ENCODE results near the gene WFIKKN1.
A peak's percentile ranks its signal among the peaks of the same experiment; 100 is the strongest.

Gene WFIKKN1

DNA sequence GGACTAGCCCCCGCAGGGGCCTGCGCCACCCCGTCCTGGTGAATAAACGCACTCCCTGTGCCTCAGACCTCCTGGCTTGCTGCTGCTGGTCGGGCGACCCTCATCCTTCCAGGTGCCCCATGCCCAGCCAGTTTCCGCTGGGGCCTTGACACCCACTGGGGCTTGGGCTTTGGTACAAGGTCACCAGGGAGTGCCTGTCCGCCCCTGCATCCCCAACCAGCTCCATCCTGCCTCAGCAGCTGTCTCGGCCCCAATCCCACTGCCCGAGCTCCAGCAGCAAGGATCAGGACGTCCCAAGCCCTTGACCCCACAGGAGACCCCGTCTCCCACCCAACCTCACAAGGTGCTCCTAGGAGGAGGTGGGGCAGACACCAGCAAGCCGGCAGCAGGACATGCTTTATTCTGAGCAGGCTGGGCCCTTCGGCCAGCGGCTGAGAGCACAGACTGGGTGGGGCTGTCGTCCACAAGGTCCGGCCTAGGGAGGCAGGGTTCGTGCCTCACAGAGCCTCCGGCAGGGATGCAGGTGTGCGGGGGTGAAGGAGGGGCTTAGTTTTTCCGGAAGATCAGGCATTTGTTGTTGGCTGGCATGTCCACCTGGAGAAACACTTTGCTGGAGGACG, 3.4 kb downstream of the WFIKKN1 start:
- Histone ChIP-seq H4K20me1 (ENCODE audit: insufficient read depth, low read length) (no peaks in the 10 kb centered on the region), H3K4me2 (ENCODE audit: low read length) (no peak overlapping the region), H3K79me2 (ENCODE audit: insufficient read depth, low read length) (no peaks in the 10 kb centered on the region), H3K36me3 (ENCODE audit: insufficient read depth, low read length) (no peaks in the 10 kb centered on the region), H3K9me3 (ENCODE audit: low read length) (no peaks in the 10 kb centered on the region), H3K4me1 (ENCODE audit: insufficient read depth, low read length, severe bottlenecking) (peaks cover 19% of the 10 kb centered on the region), H3F3A (ENCODE audit: insufficient read depth, low read length) (no peaks in the 10 kb centered on the region), H2AFZ (ENCODE audit: low read length) (no peak overlapping the region), H3K9ac (ENCODE audit: low read length) (no peak overlapping the region), H3K27me3 (ENCODE audit: insufficient read depth, low read length) (no peaks in the 10 kb centered on the region; the same call in 1 of the 2 replicates), H3K27ac (ENCODE audit: low read depth, low read length, poor library complexity, severe bottlenecking) (no peak overlapping the region), H3K4me3 (ENCODE audit: low read depth, low read length, poor library complexity, severe bottlenecking) (no peak overlapping the region), H3K9me2 (ENCODE audit: low read depth, low read length) (no peaks in the 10 kb centered on the region)
- TF ChIP-seq, protein P1, sequence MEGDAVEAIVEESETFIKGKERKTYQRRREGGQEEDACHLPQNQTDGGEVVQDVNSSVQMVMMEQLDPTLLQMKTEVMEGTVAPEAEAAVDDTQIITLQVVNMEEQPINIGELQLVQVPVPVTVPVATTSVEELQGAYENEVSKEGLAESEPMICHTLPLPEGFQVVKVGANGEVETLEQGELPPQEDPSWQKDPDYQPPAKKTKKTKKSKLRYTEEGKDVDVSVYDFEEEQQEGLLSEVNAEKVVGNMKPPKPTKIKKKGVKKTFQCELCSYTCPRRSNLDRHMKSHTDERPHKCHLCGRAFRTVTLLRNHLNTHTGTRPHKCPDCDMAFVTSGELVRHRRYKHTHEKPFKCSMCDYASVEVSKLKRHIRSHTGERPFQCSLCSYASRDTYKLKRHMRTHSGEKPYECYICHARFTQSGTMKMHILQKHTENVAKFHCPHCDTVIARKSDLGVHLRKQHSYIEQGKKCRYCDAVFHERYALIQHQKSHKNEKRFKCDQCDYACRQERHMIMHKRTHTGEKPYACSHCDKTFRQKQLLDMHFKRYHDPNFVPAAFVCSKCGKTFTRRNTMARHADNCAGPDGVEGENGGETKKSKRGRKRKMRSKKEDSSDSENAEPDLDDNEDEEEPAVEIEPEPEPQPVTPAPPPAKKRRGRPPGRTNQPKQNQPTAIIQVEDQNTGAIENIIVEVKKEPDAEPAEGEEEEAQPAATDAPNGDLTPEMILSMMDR (IDR thresholded peaks at IDR 0.05; ENCODE audit: low read length): no peak
- no peak for TF ChIP-seq EZH2 (IDR thresholded peaks at IDR 0.05; ENCODE audit: borderline replicate concordance, low read length)

DNA sequence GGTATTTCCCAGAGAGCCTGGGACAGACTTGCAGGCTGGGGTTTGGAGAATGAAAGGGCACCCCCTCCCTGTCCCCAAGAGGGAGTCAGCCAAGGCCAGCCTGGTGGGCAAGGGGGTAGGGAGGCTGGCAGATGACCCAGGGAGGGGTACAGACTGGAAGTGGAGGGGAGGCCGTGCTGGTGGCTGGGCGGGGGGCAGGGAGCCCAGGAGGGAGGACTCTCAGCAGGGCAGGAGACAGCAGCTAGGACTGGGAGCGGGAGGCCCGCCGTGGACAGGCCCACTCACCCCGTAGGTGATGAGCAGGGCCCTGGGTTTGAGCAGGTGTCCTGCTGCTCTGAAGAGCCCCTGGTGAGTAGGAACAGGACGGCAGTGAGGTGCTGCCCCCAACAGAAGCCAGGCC, 4.2 kb downstream of the WFIKKN1 start:
- no peak overlapping the region for H2AFZ ChIP-seq (ENCODE audit: low read length)
- no peaks in the 10 kb centered on the region for H3K9me3 ChIP-seq (ENCODE audit: low read length)
- peak overlapping the region; percentile 78; the same call in 1 of the 2 replicates for H3K9ac ChIP-seq (ENCODE audit: low read length)
- no peak overlapping the region for H3K27ac ChIP-seq (ENCODE audit: low read depth, low read length, poor library complexity, severe bottlenecking)
- no peaks in the 10 kb centered on the region for H3K9me2 ChIP-seq (ENCODE audit: low read depth, low read length)
- H3K36me3 ChIP-seq (ENCODE audit: insufficient read depth, low read length): no peaks in the 10 kb centered on the region
- H3K79me2 ChIP-seq (ENCODE audit: insufficient read depth, low read length): no peaks in the 10 kb centered on the region
- no peaks in the 10 kb centered on the region; the same call in 1 of the 2 replicates for H3K27me3 ChIP-seq (ENCODE audit: insufficient read depth, low read length)
- no peaks in the 10 kb centered on the region for H4K20me1 ChIP-seq (ENCODE audit: insufficient read depth, low read length)
- peak overlapping the region; percentile 78 for H3K4me3 ChIP-seq (ENCODE audit: low read depth, low read length, poor library complexity, severe bottlenecking)
- H3F3A ChIP-seq (ENCODE audit: insufficient read depth, low read length): no peaks in the 10 kb centered on the region
- peak overlapping the region; percentile 84 for H3K4me2 ChIP-seq (ENCODE audit: low read length)
- H3K4me1 ChIP-seq (ENCODE audit: insufficient read depth, low read length, severe bottlenecking): peaks cover 22% of the 10 kb centered on the region
- TF ChIP-seq EZH2 (IDR thresholded peaks at IDR 0.05; ENCODE audit: borderline replicate concordance, low read length): no peak
- TF ChIP-seq, protein P1 (IDR thresholded peaks at IDR 0.05; ENCODE audit: low read length): no peak

DNA sequence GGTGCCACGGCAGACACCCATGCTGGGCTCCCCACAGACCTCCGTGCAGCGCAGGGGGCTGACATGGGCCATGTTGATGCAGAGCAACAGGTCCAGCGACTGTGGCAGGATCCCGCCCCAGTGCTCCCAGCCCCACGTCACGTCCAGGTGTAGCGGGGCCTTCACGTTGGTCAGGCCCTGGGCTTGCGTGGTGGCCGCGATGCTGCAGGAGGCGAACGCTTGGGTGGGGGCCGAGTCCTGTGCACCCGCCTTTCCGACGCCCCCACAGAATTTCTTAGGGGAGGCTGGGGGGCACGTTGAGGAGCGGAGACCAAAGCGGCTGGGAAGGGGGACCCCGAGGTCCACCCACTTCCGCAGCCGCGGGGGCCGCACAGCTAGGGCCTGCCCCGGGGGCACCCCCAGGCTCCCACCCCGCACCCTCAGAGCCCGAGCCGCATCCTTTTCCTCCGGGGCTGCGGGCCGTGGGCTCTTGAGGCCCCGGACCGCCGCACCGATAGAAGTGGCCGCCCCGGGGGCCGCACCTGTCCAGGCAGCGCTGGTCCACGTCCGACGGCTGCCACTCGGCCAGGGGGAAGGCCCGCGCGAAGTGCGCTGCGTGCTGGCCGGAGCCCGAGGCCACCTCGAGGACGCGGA, 4.9 kb downstream of the WFIKKN1 start:
- no peak overlapping the region for H3K27ac ChIP-seq (ENCODE audit: low read depth, low read length, poor library complexity, severe bottlenecking)
- H3K4me3 ChIP-seq (ENCODE audit: low read depth, low read length, poor library complexity, severe bottlenecking): peak overlapping the region; percentile 78
- no peaks in the 10 kb centered on the region for H3K36me3 ChIP-seq (ENCODE audit: insufficient read depth, low read length)
- no peaks in the 10 kb centered on the region for H4K20me1 ChIP-seq (ENCODE audit: insufficient read depth, low read length)
- peak overlapping the region; percentile 84 for H3K4me2 ChIP-seq (ENCODE audit: low read length)
- no peaks in the 10 kb centered on the region for H3K9me3 ChIP-seq (ENCODE audit: low read length)
- H3F3A ChIP-seq (ENCODE audit: insufficient read depth, low read length): no peaks in the 10 kb centered on the region
- H3K4me1 ChIP-seq (ENCODE audit: insufficient read depth, low read length, severe bottlenecking): peaks cover 26% of the 10 kb centered on the region
- H2AFZ ChIP-seq (ENCODE audit: low read length): no peak overlapping the region
- H3K9ac ChIP-seq (ENCODE audit: low read length): peak overlapping the region; percentile 78
- TF ChIP-seq EZH2 (IDR thresholded peaks at IDR 0.05; ENCODE audit: borderline replicate concordance, low read length): no peak
- TF ChIP-seq, protein P1 (IDR thresholded peaks at IDR 0.05; ENCODE audit: low read length): no peak
- H3K27me3 ChIP-seq (ENCODE audit: insufficient read depth, low read length): no peaks in the 10 kb centered on the region; the same call in 1 of the 2 replicates
- no peaks in the 10 kb centered on the region for H3K9me2 ChIP-seq (ENCODE audit: low read depth, low read length)
- H3K79me2 ChIP-seq (ENCODE audit: insufficient read depth, low read length): no peaks in the 10 kb centered on the region
